Uterus (tissue), 4 donors: ENCODE results near the gene GRIK5. TPM values are rescaled to one million over a fixed set of nuclear protein-coding genes. Genes with fewer than 3 reads are reported as not detected.

Experiments
- DNase-seq, 2 donors: peaks; one replicate each; pipeline ENCODE4 v3.0.0-alpha.2; 2019 to 2020
- H3K27ac ChIP-seq, 2 donors: fragments of 200-600 bp; sonication (generic); 1 replicate in 1 of 2; 2 replicates in 1 of 2; pipeline ENCODE4 v1.5.1; 2016 to 2018
- H3K27me3 ChIP-seq, 2 donors: fragments of 200-600 bp; sonication (generic); one replicate each; pipeline ENCODE4 v1.5.1; 2018 to 2019; ENCODE audit warnings: control low read depth in 1 of 2
- H3K36me3 ChIP-seq, 2 donors: fragments of 200-600 bp; sonication (generic); one replicate each; pipeline ENCODE4 v1.5.1; 2019; ENCODE audit warnings: control low read depth in 1 of 2
- H3K4me1 ChIP-seq, 2 donors: fragments of 200-600 bp; sonication (generic); one replicate each; pipeline ENCODE4 v1.5.1; 2018 to 2019; ENCODE audit warnings: control low read depth in 1 of 2
- H3K4me3 ChIP-seq, 2 donors: fragments of 200-600 bp; sonication (generic); 1 replicate in 1 of 2; 2 replicates in 1 of 2; pipeline ENCODE4 v1.5.1; 2018 to 2019; ENCODE audit warnings: mild to moderate bottlenecking in 1 of 2
- H3K9me3 ChIP-seq, 2 donors: fragments of 200-600 bp; sonication (generic); one replicate each; pipeline ENCODE4 v1.5.1; 2019; ENCODE audit warnings: control low read depth in 1 of 2
- CTCF ChIP-seq, 4 experiments: fragments of 200-600 bp in 2 of 4; fragments of 450-650 bp in 2 of 4; sonication (generic) in 2 of 4; IDR thresholded peaks; one replicate each; pipeline ENCODE4 v1.5.1; 2016 to 2019; ENCODE audit warnings: antibody characterized with exemption in 4 of 4, mild to moderate bottlenecking in 2 of 4, moderate library complexity in 1 of 4
- POLR2A ChIP-seq, 2 donors: fragments of 450-650 bp; IDR thresholded peaks; one replicate each; pipeline ENCODE4 v1.6.1; 2016; ENCODE audit warnings: antibody characterized with exemption in 2 of 2, mild to moderate bottlenecking in 1 of 2, moderate library complexity in 1 of 2
- intact Hi-C: fragments of 100-400 bp; cut with DNase I; formaldehyde crosslinking; loops from one replicate; pipeline ENCODE4 v1.15.1; 2023; ENCODE audit warnings: low total_unique reads
- total RNA-seq, 4 donors: library from RNA; depleted of rRNA in 3 of 4; stranded (reverse); fragments of >200 nt in 3 of 4; gene quantifications; one replicate each; pipeline versions ENCODE4 v1.1.0 to v1.2.4, GENCODE V29; 2014 to 2023
- donor health status: DM: yes; HTN: yes; CAD: no.

Gene GRIK5
- total RNA-seq, 4 donors from 2014 or later: 5.6 to 17.8 (median 7.0) TPM; not detected in 1

DNA sequence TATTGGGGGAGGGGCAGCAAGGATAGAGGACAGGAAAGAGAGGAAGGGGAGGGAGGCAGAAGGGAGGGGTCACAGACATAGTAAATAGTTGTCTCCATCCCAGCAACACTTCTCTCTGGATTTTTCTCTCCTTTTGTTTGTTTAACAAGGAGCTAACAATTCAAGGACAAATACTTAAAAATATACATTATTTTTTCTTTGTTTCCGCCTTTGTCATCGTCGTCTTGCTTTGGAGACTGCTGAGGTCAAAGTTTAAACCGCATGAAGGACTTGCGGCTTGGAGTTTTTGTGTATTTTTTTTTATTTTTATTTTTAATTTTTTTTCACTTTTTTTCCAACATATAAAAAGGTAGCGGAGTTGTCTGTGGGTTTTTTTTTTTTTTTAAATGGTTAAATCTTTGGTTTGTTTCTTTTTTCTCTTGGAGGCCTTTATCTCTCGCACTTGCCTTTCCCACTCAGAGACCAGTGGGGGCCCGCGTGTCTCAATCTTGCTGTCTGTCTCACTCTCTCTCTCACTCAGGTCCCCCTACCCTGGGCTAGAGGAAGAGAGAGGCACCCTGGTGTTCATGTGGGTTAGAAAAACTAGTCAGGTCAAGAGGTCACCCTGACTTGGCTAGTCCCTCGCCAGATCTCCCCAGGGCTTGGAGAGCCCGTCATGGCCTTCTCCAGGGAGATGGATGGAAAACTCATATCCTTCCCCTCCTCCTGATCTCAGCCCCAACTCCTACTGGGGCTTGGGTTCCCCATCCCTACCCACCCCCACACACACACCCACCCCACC lies 17.0 kb upstream of the GRIK5 start:
- H3K36me3 ChIP-seq: no peaks in the 10 kb centered on the region
- H3K9me3 ChIP-seq: no peaks in the 10 kb centered on the region
- H3K4me1 ChIP-seq: no peaks in the 10 kb centered on the region
- no peak overlapping the region for H3K27ac ChIP-seq
- no peak overlapping the region for H3K4me3 ChIP-seq
- DNase-seq: no peak
- TF ChIP-seq CTCF (IDR thresholded peaks at IDR 0.05) (no peak), POLR2A (IDR thresholded peaks at IDR 0.05) (no peak)
- H3K27me3 ChIP-seq: no peaks in the 10 kb centered on the region
- intact Hi-C loops: no loop called here

DNA sequence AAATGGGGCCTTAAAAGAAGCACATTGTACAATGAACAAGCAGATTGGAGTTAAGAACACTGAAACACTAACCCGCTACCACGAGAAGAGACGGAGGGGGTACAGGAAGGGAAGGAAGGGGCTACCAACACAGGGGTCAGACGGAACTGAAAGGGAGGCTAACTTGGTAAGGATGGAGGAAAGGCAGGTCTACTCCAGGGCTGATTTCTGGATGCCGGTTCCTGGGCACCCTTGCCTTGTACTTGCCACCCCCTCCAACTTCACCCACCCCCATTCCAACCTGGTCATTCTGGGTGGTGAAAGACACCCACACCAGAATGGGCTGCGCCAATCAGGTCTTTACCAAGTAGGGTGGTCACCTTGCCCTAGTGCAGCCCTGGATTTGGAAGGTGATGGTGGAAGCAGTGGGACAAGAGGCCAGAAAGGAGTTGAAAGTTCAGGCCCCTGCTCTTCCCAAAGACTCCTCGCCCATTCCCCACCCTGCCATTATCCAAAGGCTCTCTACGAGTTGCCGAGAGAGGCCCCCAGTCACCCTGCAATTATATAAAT lies 16.3 kb upstream of the GRIK5 start:
- TF ChIP-seq POLR2A (IDR thresholded peaks at IDR 0.05): no peak
- no peak for TF ChIP-seq CTCF (IDR thresholded peaks at IDR 0.05)
- H3K9me3 ChIP-seq: no peaks in the 10 kb centered on the region
- H3K4me1 ChIP-seq: no peaks in the 10 kb centered on the region
- intact Hi-C loops: no loop called here
- H3K27me3 ChIP-seq: no peaks in the 10 kb centered on the region
- H3K27ac ChIP-seq: no peak overlapping the region
- no peak overlapping the region for H3K4me3 ChIP-seq
- no peaks in the 10 kb centered on the region for H3K36me3 ChIP-seq
- no peak for DNase-seq

- no peak for DNase-seq
- Histone ChIP-seq H3K27ac (no peak overlapping the region), H3K36me3 (no peaks in the 10 kb centered on the region), H3K9me3 (no peaks in the 10 kb centered on the region), H3K4me3 (no peak overlapping the region), H3K4me1 (no peaks in the 10 kb centered on the region), H3K27me3 (no peaks in the 10 kb centered on the region)
- intact Hi-C loops: no loop called here
- TF ChIP-seq CTCF (IDR thresholded peaks at IDR 0.05) (no peak), POLR2A (IDR thresholded peaks at IDR 0.05) (no peak)
Observed at GRCh38 chr19:42083537-42083936, 13.5 kb upstream of the GRIK5 start.

- DNase-seq: no peak
- no peak overlapping the region for H3K4me3 ChIP-seq
- H3K27me3 ChIP-seq: no peaks in the 10 kb centered on the region
- H3K36me3 ChIP-seq: no peaks in the 10 kb centered on the region
- intact Hi-C loops: no loop called here
- H3K4me1 ChIP-seq: peaks cover 0 to 7% of the 10 kb centered on the region in 2 donors
- H3K27ac ChIP-seq: no peak overlapping the region
- no peaks in the 10 kb centered on the region for H3K9me3 ChIP-seq
- TF ChIP-seq CTCF (IDR thresholded peaks at IDR 0.05) (peak in 1 of 4 experiments; percentile 21), POLR2A (IDR thresholded peaks at IDR 0.05) (no peak)
Observed at GRCh38 chr19:42081584-42082203, 11.7 kb upstream of the GRIK5 start.

DNA sequence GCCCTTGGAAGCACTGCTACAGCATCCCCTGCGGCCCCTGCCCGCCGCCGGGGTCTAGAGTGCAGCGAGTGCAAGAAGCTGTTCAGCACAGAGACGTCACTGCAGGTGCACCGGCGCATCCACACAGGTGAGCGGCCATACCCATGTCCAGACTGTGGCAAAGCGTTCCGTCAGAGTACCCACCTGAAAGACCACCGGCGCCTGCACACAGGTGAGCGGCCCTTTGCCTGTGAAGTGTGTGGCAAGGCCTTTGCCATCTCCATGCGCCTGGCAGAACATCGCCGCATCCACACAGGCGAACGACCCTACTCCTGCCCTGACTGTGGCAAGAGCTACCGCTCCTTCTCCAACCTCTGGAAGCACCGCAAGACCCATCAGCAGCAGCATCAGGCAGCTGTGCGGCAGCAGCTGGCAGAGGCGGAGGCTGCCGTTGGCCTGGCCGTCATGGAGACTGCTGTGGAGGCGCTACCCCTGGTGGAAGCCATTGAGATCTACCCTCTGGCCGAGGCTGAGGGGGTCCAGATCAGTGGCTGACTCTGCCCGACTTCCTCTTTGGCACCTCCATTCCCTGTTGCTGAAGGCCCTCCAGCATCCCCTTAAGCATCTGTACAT lies 10.9 kb upstream of the GRIK5 start:
- DNase-seq: no peak
- Histone ChIP-seq H3K9me3 (no peaks in the 10 kb centered on the region), H3K27ac (no peak overlapping the region), H3K4me3 (no peak overlapping the region), H3K4me1 (peaks cover 0 to 7% of the 10 kb centered on the region in 2 donors), H3K36me3 (no peaks in the 10 kb centered on the region), H3K27me3 (no peaks in the 10 kb centered on the region)
- intact Hi-C loops: no loop called here
- TF ChIP-seq CTCF (IDR thresholded peaks at IDR 0.05) (no peak), POLR2A (IDR thresholded peaks at IDR 0.05) (no peak)
